ENCODE measurements around the gene RREB1.
A peak's percentile ranks its signal among the peaks of the same experiment; 100 is the strongest.

The RREB1 gene

GRCh38 chr6:7196019-7196402 lies 88.2 kb downstream of the RREB1 start:
- DNase-seq = no peak

GRCh38 chr6:7196685-7197283 lies 89.0 kb downstream of the RREB1 start:
- DNase-seq = no peak

- no peak for DNase-seq
Measured at GRCh38 chr6:7197747-7198146, 90.0 kb downstream of the RREB1 start.

GRCh38 chr6:7198833-7199800 lies 91.4 kb downstream of the RREB1 start:
- no peak for DNase-seq

- DNase-seq = peak; percentile 85
Measured at GRCh38 chr6:7200598-7201443, 93.1 kb downstream of the RREB1 start.

- no peak for DNase-seq
Measured at GRCh38 chr6:7201444-7201731, 93.6 kb downstream of the RREB1 start.

GRCh38 chr6:7201732-7202541 lies 94.2 kb downstream of the RREB1 start:
- no peak for DNase-seq

GRCh38 chr6:7202950-7203349 lies 95.2 kb downstream of the RREB1 start:
- no peak for DNase-seq

- peak; percentile 81 for DNase-seq
Measured at GRCh38 chr6:7203939-7204338, 96.2 kb downstream of the RREB1 start.

- DNase-seq = no peak
Measured at GRCh38 chr6:7204726-7205125, 97.0 kb downstream of the RREB1 start.

GRCh38 chr6:7207720-7208119 lies 100.0 kb downstream of the RREB1 start:
- no peak for DNase-seq

- no peak for DNase-seq
Measured at GRCh38 chr6:7213416-7213815, 105.7 kb downstream of the RREB1 start.

GRCh38 chr6:7214468-7214867 lies 106.7 kb downstream of the RREB1 start:
- no peak for DNase-seq

- DNase-seq = no peak
Measured at GRCh38 chr6:7215131-7215530, 107.4 kb downstream of the RREB1 start.

GRCh38 chr6:7215798-7216231 lies 108.1 kb downstream of the RREB1 start:
- DNase-seq = no peak

GRCh38 chr6:7216941-7217621 lies 109.3 kb downstream of the RREB1 start:
- DNase-seq = no peak

- DNase-seq = no peak
Measured at GRCh38 chr6:7218406-7218988, 110.7 kb downstream of the RREB1 start.

- no peak for DNase-seq
Measured at GRCh38 chr6:7219310-7219709, 111.5 kb downstream of the RREB1 start.

- no peak for DNase-seq
Measured at GRCh38 chr6:7222197-7222596, 114.4 kb downstream of the RREB1 start.

- no peak for DNase-seq
Measured at GRCh38 chr6:7224731-7225130, 117.0 kb downstream of the RREB1 start.

GRCh38 chr6:7228662-7229375 lies 121.1 kb downstream of the RREB1 start:
- DNase-seq = no peak
